ENCODE measurements around the gene RNF14. TPM values are rescaled to one million over a fixed set of nuclear protein-coding genes. Genes with fewer than 3 reads are reported as not detected.
A peak's percentile ranks its signal among the peaks of the same experiment; 100 is the strongest.

Gene RNF14
- total RNA-seq, 2 experiments from 2014 or later: 32.5 to 35.7 TPM

- no peaks in the 10 kb centered on the region for H3K9me3 Mint-ChIP-seq
- peaks cover 2% of the 10 kb centered on the region for H3K4me1 Mint-ChIP-seq
- H3K27ac Mint-ChIP-seq: no peak overlapping the region
- no peak overlapping the region for H3K4me3 Mint-ChIP-seq
- peaks cover 39% of the 10 kb centered on the region for H3K36me3 Mint-ChIP-seq (ENCODE audit: low read depth)
- DNase-seq: no peak
- ChIA-PET CTCF (interaction anchor here (0.6 to 10.7 kb wide), 5 partner anchors 18 to 149 kb away, joined by 4 to 203 read pairs (median 8); partner anchors contain the start of genes GNPDA1 and RNF14), POLR2A (interaction anchor here (0.8 to 1.9 kb wide), 4 partner anchors 10 to 127 kb away, joined by 3 to 5 read pairs (median 3); no protein-coding TSS in a partner anchor)
- H3K27me3 Mint-ChIP-seq: no peaks in the 10 kb centered on the region
These were observed 25.7 kb downstream of the RNF14 start for GRCh38 chr5:141994511-141995136.

- Mint-ChIP-seq H3K9me3 (no peaks in the 10 kb centered on the region), H3K4me3 (no peak overlapping the region), H3K27me3 (no peaks in the 10 kb centered on the region), H3K4me1 (peaks cover 2% of the 10 kb centered on the region), H3K36me3 (ENCODE audit: low read depth) (peaks cover 44% of the 10 kb centered on the region), H3K27ac (no peak overlapping the region)
- ChIA-PET POLR2A (interaction anchor here (1.4 to 1.9 kb wide), 2 partner anchors 9 to 11 kb away, joined by 3 to 5 read pairs; no protein-coding TSS in a partner anchor), CTCF (interaction anchor here (0.6 to 10.7 kb wide), 5 partner anchors 17 to 148 kb away, joined by 3 to 203 read pairs (median 8); partner anchors contain the start of gene GNPDA1)
- DNase-seq: no peak
These were observed 26.8 kb downstream of the RNF14 start for GRCh38 chr5:141995656-141996055.

GRCh38 chr5:141997358-141997960, 28.6 kb downstream of the RNF14 start:
- CTCF ChIA-PET: interaction anchor here (1.3 to 10.7 kb wide), 5 partner anchors 14 to 147 kb away, joined by 3 to 203 read pairs (median 5); partner anchors contain the start of genes GNPDA1 and RNF14
- no peaks in the 10 kb centered on the region for H3K27me3 Mint-ChIP-seq

GRCh38 chr5:142000173-142000572, 31.3 kb downstream of the RNF14 start:
- Mint-ChIP-seq H3K36me3 (ENCODE audit: low read depth) (peaks cover 54% of the 10 kb centered on the region), H3K27me3 (no peaks in the 10 kb centered on the region), H3K4me1 (peaks cover 5% of the 10 kb centered on the region), H3K4me3 (no peak overlapping the region), H3K9me3 (no peaks in the 10 kb centered on the region), H3K27ac (no peak overlapping the region)
- CTCF ChIA-PET: interaction anchor here (0.8 to 2.5 kb wide), 8 partner anchors 11 to 148 kb away, joined by 3 to 20 read pairs (median 4); partner anchors contain the start of gene GNPDA1
- no peak for DNase-seq
- POLR2A ChIA-PET: interaction anchor here (1.0 to 1.1 kb wide), 2 partner anchors 12 to 31 kb away, joined by 4 to 5 read pairs; partner anchors contain the start of genes GNPDA1 and RNF14

More at GRCh38 chr5:141997358-141997960, 28.6 kb downstream of the RNF14 start:
- Mint-ChIP-seq H3K9me3 (no peaks in the 10 kb centered on the region), H3K36me3 (ENCODE audit: low read depth) (peaks cover 54% of the 10 kb centered on the region), H3K4me1 (no peaks in the 10 kb centered on the region), H3K27ac (no peak overlapping the region), H3K4me3 (no peak overlapping the region)
- POLR2A ChIA-PET: no interaction called here
- DNase-seq: no peak

GRCh38 chr5:142000704-142001484, 32.0 kb downstream of the RNF14 start:
- Mint-ChIP-seq H3K9me3 (no peaks in the 10 kb centered on the region), H3K4me3 (no peak overlapping the region)
- POLR2A ChIA-PET: interaction anchor here (1.0 to 1.1 kb wide), 2 partner anchors 11 to 32 kb away, joined by 4 to 5 read pairs; partner anchors contain the start of genes GNPDA1 and RNF14

GRCh38 chr5:142003266-142003800, 34.4 kb downstream of the RNF14 start:
- peaks cover 68% of the 10 kb centered on the region for H3K36me3 Mint-ChIP-seq (ENCODE audit: low read depth)
- CTCF ChIA-PET: interaction anchor here (1.0 kb wide), 1 partner anchor 12 kb away, joined by 3 read pairs; no protein-coding TSS in a partner anchor
- H3K4me1 Mint-ChIP-seq: peaks cover 33% of the 10 kb centered on the region
- DNase-seq: no peak
- no peak overlapping the region for H3K4me3 Mint-ChIP-seq
- H3K27ac Mint-ChIP-seq: no peak overlapping the region
- peaks cover 3% of the 10 kb centered on the region for H3K9me3 Mint-ChIP-seq
- POLR2A ChIA-PET: no interaction called here
- H3K27me3 Mint-ChIP-seq: no peaks in the 10 kb centered on the region

More at GRCh38 chr5:142000704-142001484, 32.0 kb downstream of the RNF14 start:
- CTCF ChIA-PET: interaction anchor here (0.8 to 2.5 kb wide), 8 partner anchors 10 to 147 kb away, joined by 3 to 20 read pairs (median 4); partner anchors contain the start of gene GNPDA1
- Mint-ChIP-seq H3K27me3 (no peaks in the 10 kb centered on the region), H3K36me3 (ENCODE audit: low read depth) (peaks cover 57% of the 10 kb centered on the region), H3K27ac (no peak overlapping the region), H3K4me1 (peaks cover 11% of the 10 kb centered on the region)
- no peak for DNase-seq

GRCh38 chr5:142006363-142007236, 37.7 kb downstream of the RNF14 start:
- Mint-ChIP-seq H3K4me3 (no peak overlapping the region), H3K27me3 (no peaks in the 10 kb centered on the region), H3K4me1 (peaks cover 38% of the 10 kb centered on the region), H3K9me3 (peaks cover 3% of the 10 kb centered on the region), H3K27ac (peak overlapping the region; percentile 48), H3K36me3 (ENCODE audit: low read depth) (peaks cover 68% of the 10 kb centered on the region)
- DNase-seq: no peak
- CTCF ChIA-PET: interaction anchor here (0.6 to 13.0 kb wide), 7 partner anchors 10 to 552 kb away, joined by 3 to 180 read pairs (median 7); partner anchors contain the start of gene RNF14
- POLR2A ChIA-PET: interaction anchor here (0.7 to 4.0 kb wide), 7 partner anchors 9 to 164 kb away, joined by 3 to 17 read pairs (median 5); partner anchors contain the start of genes NDFIP1 and RNF14

- peak overlapping the region; percentile 48 for H3K27ac Mint-ChIP-seq
- no peak overlapping the region for H3K4me3 Mint-ChIP-seq
- peaks cover 43% of the 10 kb centered on the region for H3K4me1 Mint-ChIP-seq
- ChIA-PET CTCF (interaction anchor here (0.7 to 13.0 kb wide), 6 partner anchors 9 to 138 kb away, joined by 3 to 180 read pairs (median 8); partner anchors contain the start of gene RNF14), POLR2A (interaction anchor here (0.7 to 4.0 kb wide), 8 partner anchors 8 to 164 kb away, joined by 3 to 17 read pairs (median 4); partner anchors contain the start of genes NDFIP1 and RNF14)
- peaks cover 3% of the 10 kb centered on the region for H3K9me3 Mint-ChIP-seq
- H3K27me3 Mint-ChIP-seq: no peaks in the 10 kb centered on the region
- H3K36me3 Mint-ChIP-seq (ENCODE audit: low read depth): peaks cover 62% of the 10 kb centered on the region
- DNase-seq: no peak
These were observed 38.3 kb downstream of the RNF14 start for GRCh38 chr5:142007237-142007544.

GRCh38 chr5:142008813-142009212, 39.9 kb downstream of the RNF14 start:
- POLR2A ChIA-PET: interaction anchor here (1.4 to 4.0 kb wide), 3 partner anchors 17 to 101 kb away, joined by 3 to 17 read pairs (median 8); partner anchors contain the start of gene NDFIP1

GRCh38 chr5:142009886-142010285, 41.0 kb downstream of the RNF14 start:
- no peak for DNase-seq
- peaks cover 3% of the 10 kb centered on the region for H3K9me3 Mint-ChIP-seq
- POLR2A ChIA-PET: interaction anchor here (1.0 to 4.0 kb wide), 3 partner anchors 14 to 100 kb away, joined by 3 to 17 read pairs (median 8); partner anchors contain the start of gene NDFIP1
- H3K4me3 Mint-ChIP-seq: no peak overlapping the region
- H3K36me3 Mint-ChIP-seq (ENCODE audit: low read depth): peaks cover 39% of the 10 kb centered on the region
- CTCF ChIA-PET: interaction anchor here (0.6 to 13.0 kb wide), 6 partner anchors 10 to 317 kb away, joined by 3 to 180 read pairs (median 13); no protein-coding TSS in a partner anchor
- H3K27me3 Mint-ChIP-seq: no peaks in the 10 kb centered on the region
- H3K4me1 Mint-ChIP-seq: peaks cover 61% of the 10 kb centered on the region
- H3K27ac Mint-ChIP-seq: no peak overlapping the region

More at GRCh38 chr5:142008813-142009212, 39.9 kb downstream of the RNF14 start:
- Mint-ChIP-seq H3K36me3 (ENCODE audit: low read depth) (peaks cover 48% of the 10 kb centered on the region), H3K27me3 (no peaks in the 10 kb centered on the region), H3K27ac (no peak overlapping the region), H3K4me3 (no peak overlapping the region), H3K4me1 (peaks cover 54% of the 10 kb centered on the region), H3K9me3 (peaks cover 3% of the 10 kb centered on the region)
- DNase-seq: no peak
- CTCF ChIA-PET: interaction anchor here (0.9 to 13.0 kb wide), 4 partner anchors 18 to 316 kb away, joined by 3 to 180 read pairs (median 51); no protein-coding TSS in a partner anchor

Data from activated CD4-positive, alpha-beta memory T cell treated with anti-CD3 and anti-CD28 coated beads, Interleukin-2, amount 10 ng/mL, durations not matched to agents 7 days and 5 days (primary cell).